Measurements from ENCODE around the gene ITIH4.

GRCh38 chr3:52816199-52816598, 14.3 kb downstream of the ITIH4 start:
- TF ChIP-seq CTCF (IDR thresholded peaks at IDR 0.05) (no peak), EZH2 (IDR thresholded peaks at IDR 0.05; ENCODE audit: borderline replicate concordance, insufficient read depth, low read depth, low read length, poor library complexity, severe bottlenecking) (no peak)

All from B cell (primary cell).